Lower leg skin (tissue), 3 donors: ENCODE data around the gene CNOT9.

Source experiments
- POLR2A ChIP-seq, 2 donors: fragments of 450-650 bp; IDR thresholded peaks; one replicate each; pipeline ENCODE4 v1.6.1; 2016 to 2017; ENCODE audit warnings: antibody characterized with exemption in 2 of 2, mild to moderate bottlenecking in 1 of 2, moderate library complexity in 1 of 2
- TF ChIP-seq, protein P1 (sequence below), 3 donors: fragments of 450-650 bp; IDR thresholded peaks; one replicate each; pipeline ENCODE4 v1.5.1; 2016; ENCODE audit warnings: antibody characterized with exemption in 3 of 3, mild to moderate bottlenecking in 3 of 3, moderate library complexity in 2 of 3

GRCh38 chr2:218547978-218548377, 20.7 kb upstream of the CNOT9 start:
- TF ChIP-seq POLR2A (IDR thresholded peaks at IDR 0.05), result no peak
- TF ChIP-seq, protein P1, sequence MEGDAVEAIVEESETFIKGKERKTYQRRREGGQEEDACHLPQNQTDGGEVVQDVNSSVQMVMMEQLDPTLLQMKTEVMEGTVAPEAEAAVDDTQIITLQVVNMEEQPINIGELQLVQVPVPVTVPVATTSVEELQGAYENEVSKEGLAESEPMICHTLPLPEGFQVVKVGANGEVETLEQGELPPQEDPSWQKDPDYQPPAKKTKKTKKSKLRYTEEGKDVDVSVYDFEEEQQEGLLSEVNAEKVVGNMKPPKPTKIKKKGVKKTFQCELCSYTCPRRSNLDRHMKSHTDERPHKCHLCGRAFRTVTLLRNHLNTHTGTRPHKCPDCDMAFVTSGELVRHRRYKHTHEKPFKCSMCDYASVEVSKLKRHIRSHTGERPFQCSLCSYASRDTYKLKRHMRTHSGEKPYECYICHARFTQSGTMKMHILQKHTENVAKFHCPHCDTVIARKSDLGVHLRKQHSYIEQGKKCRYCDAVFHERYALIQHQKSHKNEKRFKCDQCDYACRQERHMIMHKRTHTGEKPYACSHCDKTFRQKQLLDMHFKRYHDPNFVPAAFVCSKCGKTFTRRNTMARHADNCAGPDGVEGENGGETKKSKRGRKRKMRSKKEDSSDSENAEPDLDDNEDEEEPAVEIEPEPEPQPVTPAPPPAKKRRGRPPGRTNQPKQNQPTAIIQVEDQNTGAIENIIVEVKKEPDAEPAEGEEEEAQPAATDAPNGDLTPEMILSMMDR (IDR thresholded peaks at IDR 0.05), result no peak
